ENCODE measurements around the gene SECISBP2L. TPM values are rescaled to one million over a fixed set of nuclear protein-coding genes. Genes with fewer than 3 reads are reported as not detected.
A peak's percentile ranks its signal among the peaks of the same experiment; 100 is the strongest.

The SECISBP2L gene
- total and polyA plus RNA-seq, 10 of the 15 experiments (the other 5 are each of a cell fraction or from before 2014, with no cell fraction given) = 1.4 to 24.2 (median 10.4) TPM

DNA sequence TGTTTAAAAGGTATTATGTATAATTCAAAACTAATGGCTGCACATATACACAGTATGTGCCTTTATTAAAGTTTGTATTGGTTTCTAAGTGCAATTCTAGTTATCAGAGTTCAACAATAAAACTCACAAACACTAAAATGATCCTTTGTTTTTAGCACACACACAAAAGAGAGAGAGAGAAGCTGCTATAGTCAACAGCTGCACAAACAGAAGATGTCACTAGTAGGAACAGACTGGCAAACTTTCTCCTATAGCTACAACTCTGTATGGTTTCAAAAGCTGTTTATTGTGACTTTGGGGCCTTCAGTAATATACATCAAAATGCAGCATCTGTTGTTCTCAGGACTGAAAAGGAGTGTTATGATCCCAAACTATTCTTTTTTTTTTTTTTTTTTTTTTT lies 6.1 kb downstream of the SECISBP2L start:
- no peak for DNase-seq (ENCODE audit: low read depth, low spot score)
- Histone ChIP-seq H3K79me2 (ENCODE audit: control insufficient read depth, insufficient read depth, low read length) (peaks cover 43% of the 10 kb centered on the region), H3K9me3 (replicated peaks; ENCODE audit: control insufficient read depth, insufficient read depth, low read length) (no peaks in the 10 kb centered on the region; the same call in 2 of the 3 replicates), H3K27ac (ENCODE audit: control insufficient read depth, insufficient read depth) (no peak overlapping the region), H3K27me3 (replicated peaks in 1 of 2; ENCODE audit: control insufficient read depth in 2 of 2, insufficient read depth in 2 of 2, low read length in 1 of 2) (no peaks in the 10 kb centered on the region), H3K4me3 (no peak overlapping the region), H2AFZ (ENCODE audit: control insufficient read depth, low read depth, low read length) (no peak overlapping the region), H3K4me1 (ENCODE audit: control insufficient read depth, insufficient read depth, low read length) (peaks cover 7% of the 10 kb centered on the region; the same call in 1 of the 2 replicates), H3K36me3 (ENCODE audit: control insufficient read depth in 2 of 2, insufficient read depth in 2 of 2, low read length in 1 of 2) (peaks cover 2 to 4% of the 10 kb centered on the region in 2 experiments; a peak in 2 of 4 replicates), H4K20me1 (ENCODE audit: control insufficient read depth, insufficient read depth) (no peaks in the 10 kb centered on the region), H3K4me2 (ENCODE audit: control insufficient read depth, insufficient read depth) (no peak overlapping the region), H3K9ac (ENCODE audit: control insufficient read depth, insufficient read depth, low read length) (no peak overlapping the region)
- CTCF ChIA-PET = interaction anchor here (0.7 to 1.2 kb wide), 2 partner anchors 106 to 382 kb away, joined by 3 read pairs; no protein-coding TSS in a partner anchor
- intact Hi-C loops (cut with micrococcal nuclease; ENCODE audit: unreplicated experiment) (no loop called here), in situ Hi-C loops (cut with MboI) (no loop called here)
- BruUV-seq (replicated peaks) = no TSS peak
- SMC1A ChIA-PET (ENCODE audit: uncharacterized antibody, unreplicated experiment) = interaction anchor here (0.6 to 3.1 kb wide), 4 partner anchors 10 to 92 kb away, joined by 3 to 15 read pairs (median 4); no protein-coding TSS in a partner anchor
- POLR2A ChIA-PET = interaction anchor here (0.7 kb wide), 1 partner anchor 235 kb away, joined by 3 read pairs; no protein-coding TSS in a partner anchor
- FAIRE-seq = no peak
- TF ChIP-seq WRNIP1 (IDR thresholded peaks at IDR 0.05; ENCODE audit: borderline replicate concordance, low read depth, low read length) (no peak), BCL11A (IDR thresholded peaks at IDR 0.05; ENCODE audit: low read depth, low read length) (no peak), PKNOX1 (IDR thresholded peaks at IDR 0.05) (no peak), ZNF207 (IDR thresholded peaks at IDR 0.05; ENCODE audit: borderline replicate concordance) (no peak), IKZF1 (conservative IDR thresholded peaks at IDR 0.05) (no peak), CHD2 (IDR thresholded peaks at IDR 0.05; ENCODE audit: borderline replicate concordance, low read depth, low read length) (no peak), SMC3 (IDR thresholded peaks at IDR 0.05; ENCODE audit: borderline replicate concordance, low read length) (no peak), CHD4 (IDR thresholded peaks at IDR 0.05) (no peak), SPI1 (IDR thresholded peaks at IDR 0.05; ENCODE audit: borderline replicate concordance, insufficient read depth, low read depth, low read length) (no peak), TBL1XR1 (IDR thresholded peaks at IDR 0.05; ENCODE audit: low read depth, low read length) (no peak), IKZF2 (IDR thresholded peaks at IDR 0.05) (no peak), POU2F2 (IDR thresholded peaks at IDR 0.05; ENCODE audit: borderline replicate concordance, low read depth, low read length) (no peak), FOS (IDR thresholded peaks at IDR 0.05; ENCODE audit: borderline replicate concordance, extremely low read depth, insufficient read length) (no peak)
- TF ChIP-seq, protein P1, sequence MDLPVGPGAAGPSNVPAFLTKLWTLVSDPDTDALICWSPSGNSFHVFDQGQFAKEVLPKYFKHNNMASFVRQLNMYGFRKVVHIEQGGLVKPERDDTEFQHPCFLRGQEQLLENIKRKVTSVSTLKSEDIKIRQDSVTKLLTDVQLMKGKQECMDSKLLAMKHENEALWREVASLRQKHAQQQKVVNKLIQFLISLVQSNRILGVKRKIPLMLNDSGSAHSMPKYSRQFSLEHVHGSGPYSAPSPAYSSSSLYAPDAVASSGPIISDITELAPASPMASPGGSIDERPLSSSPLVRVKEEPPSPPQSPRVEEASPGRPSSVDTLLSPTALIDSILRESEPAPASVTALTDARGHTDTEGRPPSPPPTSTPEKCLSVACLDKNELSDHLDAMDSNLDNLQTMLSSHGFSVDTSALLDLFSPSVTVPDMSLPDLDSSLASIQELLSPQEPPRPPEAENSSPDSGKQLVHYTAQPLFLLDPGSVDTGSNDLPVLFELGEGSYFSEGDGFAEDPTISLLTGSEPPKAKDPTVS (IDR thresholded peaks at IDR 0.05; ENCODE audit: low read depth, low read length) = no peak
- TF ChIP-seq, protein P2, sequence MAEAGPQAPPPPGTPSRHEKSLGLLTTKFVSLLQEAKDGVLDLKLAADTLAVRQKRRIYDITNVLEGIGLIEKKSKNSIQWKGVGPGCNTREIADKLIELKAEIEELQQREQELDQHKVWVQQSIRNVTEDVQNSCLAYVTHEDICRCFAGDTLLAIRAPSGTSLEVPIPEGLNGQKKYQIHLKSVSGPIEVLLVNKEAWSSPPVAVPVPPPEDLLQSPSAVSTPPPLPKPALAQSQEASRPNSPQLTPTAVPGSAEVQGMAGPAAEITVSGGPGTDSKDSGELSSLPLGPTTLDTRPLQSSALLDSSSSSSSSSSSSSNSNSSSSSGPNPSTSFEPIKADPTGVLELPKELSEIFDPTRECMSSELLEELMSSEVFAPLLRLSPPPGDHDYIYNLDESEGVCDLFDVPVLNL (IDR thresholded peaks at IDR 0.05; ENCODE audit: low read depth, low read length) = no peak
- TF ChIP-seq, protein P3, sequence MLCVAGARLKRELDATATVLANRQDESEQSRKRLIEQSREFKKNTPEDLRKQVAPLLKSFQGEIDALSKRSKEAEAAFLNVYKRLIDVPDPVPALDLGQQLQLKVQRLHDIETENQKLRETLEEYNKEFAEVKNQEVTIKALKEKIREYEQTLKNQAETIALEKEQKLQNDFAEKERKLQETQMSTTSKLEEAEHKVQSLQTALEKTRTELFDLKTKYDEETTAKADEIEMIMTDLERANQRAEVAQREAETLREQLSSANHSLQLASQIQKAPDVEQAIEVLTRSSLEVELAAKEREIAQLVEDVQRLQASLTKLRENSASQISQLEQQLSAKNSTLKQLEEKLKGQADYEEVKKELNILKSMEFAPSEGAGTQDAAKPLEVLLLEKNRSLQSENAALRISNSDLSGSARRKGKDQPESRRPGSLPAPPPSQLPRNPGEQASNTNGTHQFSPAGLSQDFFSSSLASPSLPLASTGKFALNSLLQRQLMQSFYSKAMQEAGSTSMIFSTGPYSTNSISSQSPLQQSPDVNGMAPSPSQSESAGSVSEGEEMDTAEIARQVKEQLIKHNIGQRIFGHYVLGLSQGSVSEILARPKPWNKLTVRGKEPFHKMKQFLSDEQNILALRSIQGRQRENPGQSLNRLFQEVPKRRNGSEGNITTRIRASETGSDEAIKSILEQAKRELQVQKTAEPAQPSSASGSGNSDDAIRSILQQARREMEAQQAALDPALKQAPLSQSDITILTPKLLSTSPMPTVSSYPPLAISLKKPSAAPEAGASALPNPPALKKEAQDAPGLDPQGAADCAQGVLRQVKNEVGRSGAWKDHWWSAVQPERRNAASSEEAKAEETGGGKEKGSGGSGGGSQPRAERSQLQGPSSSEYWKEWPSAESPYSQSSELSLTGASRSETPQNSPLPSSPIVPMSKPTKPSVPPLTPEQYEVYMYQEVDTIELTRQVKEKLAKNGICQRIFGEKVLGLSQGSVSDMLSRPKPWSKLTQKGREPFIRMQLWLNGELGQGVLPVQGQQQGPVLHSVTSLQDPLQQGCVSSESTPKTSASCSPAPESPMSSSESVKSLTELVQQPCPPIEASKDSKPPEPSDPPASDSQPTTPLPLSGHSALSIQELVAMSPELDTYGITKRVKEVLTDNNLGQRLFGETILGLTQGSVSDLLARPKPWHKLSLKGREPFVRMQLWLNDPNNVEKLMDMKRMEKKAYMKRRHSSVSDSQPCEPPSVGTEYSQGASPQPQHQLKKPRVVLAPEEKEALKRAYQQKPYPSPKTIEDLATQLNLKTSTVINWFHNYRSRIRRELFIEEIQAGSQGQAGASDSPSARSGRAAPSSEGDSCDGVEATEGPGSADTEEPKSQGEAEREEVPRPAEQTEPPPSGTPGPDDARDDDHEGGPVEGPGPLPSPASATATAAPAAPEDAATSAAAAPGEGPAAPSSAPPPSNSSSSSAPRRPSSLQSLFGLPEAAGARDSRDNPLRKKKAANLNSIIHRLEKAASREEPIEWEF (IDR thresholded peaks at IDR 0.05; ENCODE audit: insufficient replicate concordance, low read depth, low read length) = no peak
- RAD21 ChIA-PET (ENCODE audit: unreplicated experiment) = interaction anchor here (1.0 to 1.2 kb wide), 3 partner anchors 47 to 178 kb away, joined by 3 read pairs; no protein-coding TSS in a partner anchor
- ATAC-seq = peak; percentile 36

All from GM12878 (cell line).